Adrenal gland (tissue), 12 donors: ENCODE measurements around the gene SLC22A4. TPM values are rescaled to one million over a fixed set of nuclear protein-coding genes. Genes with fewer than 3 reads are reported as not detected.

Experiments used
- DNase-seq, 7 donors: peaks; one replicate each; pipeline ENCODE4 v3.0.0-alpha.2; 2019 to 2020
- H3K27ac ChIP-seq, 5 donors: fragments of 200-600 bp; sonication (generic) in 4 of 5; 1 replicate in 3 of 5; 2 replicates in 2 of 5; pipeline versions ENCODE4 v1.5.1 to v1.8.0; 2016 to 2020; ENCODE audit warnings: mild to moderate bottlenecking in 1 of 5
- H3K27me3 ChIP-seq: fragments of 200-600 bp; 2 replicates; pipeline ENCODE4 v1.8.0; 2021
- H3K36me3 ChIP-seq, 2 donors: fragments of 200-600 bp; replicated peaks in 1 of 2; 1 replicate in 1 of 2; 2 replicates in 1 of 2; pipeline versions ENCODE4 v1.5.1 to v1.8.0; 2018 to 2022
- H3K4me1 ChIP-seq, 2 donors: fragments of 200-600 bp; replicated peaks in 1 of 2; 1 replicate in 1 of 2; 2 replicates in 1 of 2; pipeline versions ENCODE4 v1.5.1 to v1.8.0; 2018 to 2021
- H3K4me3 ChIP-seq, 4 donors: fragments of 200-600 bp; sonication (generic) in 3 of 4; one replicate each; pipeline ENCODE4 v1.5.1; 2016 to 2018
- H3K9me3 ChIP-seq, 3 donors: fragments of 200-600 bp; sonication (generic) in 1 of 3; replicated peaks in 1 of 3; 1 replicate in 2 of 3; 2 replicates in 1 of 3; pipeline versions ENCODE4 v1.5.1 to v1.8.0; 2016 to 2021
- CTCF ChIP-seq, 6 experiments: fragments of 450-650 bp in 4 of 6; fragments of 200-600 bp in 2 of 6; sonication (generic) in 1 of 6; IDR thresholded peaks; 1 replicate in 5 of 6; 2 replicates in 1 of 6; pipeline versions ENCODE4 v1.5.1 to v1.8.0; 2016 to 2021; ENCODE audit warnings: antibody characterized with exemption in 6 of 6, mild to moderate bottlenecking in 2 of 6, moderate library complexity in 1 of 6
- POLR2A ChIP-seq, 2 donors: fragments of 450-650 bp; IDR thresholded peaks; one replicate each; pipeline ENCODE4 v1.6.1; 2017; ENCODE audit warnings: antibody characterized with exemption in 2 of 2, mild to moderate bottlenecking in 2 of 2, moderate library complexity in 1 of 2
- WGBS, 4 donors: extraction: QIAGEN DNeasy Blood & Tissue Kit in 2 of 4; methylation state at CpG; one replicate each; pipeline versions ENCODE4 v1.1.5 to v1.1.7; 2013 to 2017; 5-methylcytosine and 5-hydroxymethylcytosine counted together
- intact Hi-C, 2 donors: fragments of 100-400 bp; cut with DNase I; formaldehyde crosslinking; loops; one replicate each; pipeline versions ENCODE4 v1.14.1 to v1.15.0; 2022 to 2023
- polyA plus RNA-seq, 3 donors: library from polyadenylated mRNA; stranded (reverse); fragments of 200-250 nt in 2 of 3; fragments of 350-450 nt in 1 of 3; fragmentation: Illumina TruSeq in 1 of 3; extraction: RNeasy Lipid Tissue Mini Kit (QIAGEN cat#74804) in 1 of 3; gene quantifications; one replicate each; pipeline ENCODE4 v1.2.3, GENCODE V29; 2013 to 2014
- total RNA-seq, 9 donors: library from RNA; depleted of rRNA in 4 of 9; stranded (reverse); fragments of >200 nt in 4 of 9; fragments of 120-200 nt in 1 of 9; fragmentation: NEBNext Ultra II Directional in 1 of 9; extraction: Animal tissue kit (Norgen Biotek cat#: 25700) in 1 of 9; gene quantifications; one replicate each; pipeline versions ENCODE4 v1.1.0 to v1.2.4, GENCODE V29; 2013 to 2023
- donor health status: healthy with polysubstance abuse.
- donor health status: Bipolar disorder and iron deficiency.
- donor health status: DM: yes; HTN: yes; CAD: no.
- donor health status: DM: no; HTN: no; CAD: no.
- donor health status: DM: no; HTN: no; CAD: no.
- donor health status: DM: yes; HTN: yes; CAD: no.

Gene SLC22A4
- total and polyA plus RNA-seq, 12 donors: 1.4 to 8.2 (median 3.2) TPM

DNA sequence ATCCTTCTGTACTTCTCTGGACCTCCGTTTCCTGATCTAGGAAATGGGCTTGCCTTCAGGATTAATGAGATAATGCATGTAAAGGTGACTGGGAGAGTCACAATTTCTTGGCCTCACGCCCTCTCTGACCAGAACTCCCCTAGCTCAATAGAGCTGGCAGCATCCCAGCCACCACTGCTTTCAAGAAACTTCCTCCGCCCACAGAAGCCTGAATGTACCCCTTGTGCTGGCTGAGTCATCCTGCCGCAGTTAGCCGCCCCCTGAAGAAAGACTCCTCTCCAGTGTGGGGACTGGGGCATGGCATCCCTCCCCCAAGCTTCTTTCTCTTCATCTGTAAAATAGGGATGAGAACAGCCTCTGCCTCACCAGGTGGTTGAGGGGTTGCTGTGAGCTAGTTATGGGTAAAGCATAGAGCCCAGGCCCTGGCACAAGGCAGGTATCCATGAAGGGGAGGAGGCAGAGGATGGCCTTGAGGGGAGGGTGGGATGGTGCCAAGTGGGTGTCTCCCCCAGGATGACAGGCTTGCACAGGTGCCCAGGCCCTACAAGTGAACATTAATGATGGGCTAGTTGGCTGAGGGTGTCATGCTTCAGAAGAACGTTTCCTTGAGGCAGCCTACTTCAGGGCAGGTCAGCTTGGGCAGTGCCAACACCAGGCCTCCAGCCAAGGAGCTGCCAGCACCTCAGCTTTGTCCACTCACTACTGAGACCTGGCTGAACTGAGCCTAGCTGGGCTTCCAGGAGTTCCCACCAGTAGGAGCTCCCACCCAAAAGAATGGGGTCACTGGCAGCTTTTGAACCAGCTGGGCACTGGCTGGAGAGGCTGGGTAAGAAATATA lies 33.3 kb upstream of the SLC22A4 start:
- Histone ChIP-seq H3K27ac (peak overlapping the region in 2 of 5 donors; percentile 4 to 87), H3K4me1 (peaks cover 7 to 23% of the 10 kb centered on the region in 2 donors), H3K4me3 (no peak overlapping the region), H3K36me3 (no peaks in the 10 kb centered on the region), H3K9me3 (no peaks in the 10 kb centered on the region), H3K27me3 (no peaks in the 10 kb centered on the region)
- peak; percentile 12 to 83 (median 49) for DNase-seq
- TF ChIP-seq CTCF (IDR thresholded peaks at IDR 0.05) (no peak), POLR2A (IDR thresholded peaks at IDR 0.05) (no peak)
- 36 to 43% (median 37%) methylated on average over 6 of the region's 6 CpGs for WGBS, 4 donors
- intact Hi-C loops: no loop called here

DNA sequence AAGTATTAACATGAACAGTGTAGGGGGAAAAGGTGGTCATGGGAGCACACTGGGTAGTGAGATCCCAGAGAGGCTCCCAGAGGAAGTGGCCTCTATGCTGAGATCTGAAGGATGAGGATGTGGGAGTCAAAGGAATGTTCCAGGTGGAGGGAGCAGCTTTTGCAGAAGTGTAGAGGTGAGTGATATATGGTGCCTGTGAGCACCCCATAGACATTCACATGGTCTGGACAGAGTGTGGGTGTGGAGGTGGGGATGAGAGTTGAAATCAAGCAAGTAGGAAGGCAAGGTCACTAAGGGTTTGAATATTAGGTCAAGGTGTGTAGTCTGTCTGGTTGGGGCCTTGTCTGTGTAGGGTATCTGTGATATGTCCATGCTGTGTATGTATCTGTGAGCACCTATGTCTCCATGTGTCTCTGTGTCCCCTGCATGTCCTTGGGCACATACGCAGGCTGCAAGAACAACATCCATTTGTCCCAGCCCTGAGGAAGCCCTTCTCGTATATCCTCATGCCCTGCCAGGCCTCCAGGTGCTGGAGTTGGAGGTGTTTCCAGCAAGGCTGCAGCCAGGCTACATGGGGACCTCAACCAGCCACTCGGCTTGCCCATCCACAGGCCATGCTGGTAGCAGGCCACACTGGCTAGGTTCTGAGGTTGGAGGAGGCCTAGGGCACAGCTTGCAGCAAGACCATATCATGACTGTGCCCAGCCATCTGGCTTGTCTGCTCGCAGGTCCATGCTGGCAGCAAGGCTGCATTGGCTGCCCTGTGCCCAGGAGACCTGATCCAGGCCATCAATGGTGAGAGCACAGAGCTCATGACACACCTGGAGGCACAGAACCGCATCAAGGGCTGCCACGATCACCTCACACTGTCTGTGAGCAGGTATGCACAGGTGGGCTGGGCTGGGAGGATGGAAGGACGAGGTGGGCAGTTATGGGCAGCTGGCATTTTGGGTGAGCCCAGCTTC lies 32.0 kb upstream of the SLC22A4 start:
- TF ChIP-seq POLR2A (IDR thresholded peaks at IDR 0.05) (no peak), CTCF (IDR thresholded peaks at IDR 0.05) (no peak)
- H3K4me1 ChIP-seq: peaks cover 7 to 23% of the 10 kb centered on the region in 2 donors
- no peak overlapping the region for H3K27ac ChIP-seq
- intact Hi-C loops: no loop called here
- no peaks in the 10 kb centered on the region for H3K36me3 ChIP-seq
- H3K4me3 ChIP-seq: no peak overlapping the region
- H3K27me3 ChIP-seq: no peaks in the 10 kb centered on the region
- WGBS, 4 donors: 92 to 100% (median 93%) methylated on average over 2 to 7 of the region's 7 CpGs
- DNase-seq: peak in 5 of 7 donors; percentile 0 to 49 (median 13)
- no peaks in the 10 kb centered on the region for H3K9me3 ChIP-seq

DNA sequence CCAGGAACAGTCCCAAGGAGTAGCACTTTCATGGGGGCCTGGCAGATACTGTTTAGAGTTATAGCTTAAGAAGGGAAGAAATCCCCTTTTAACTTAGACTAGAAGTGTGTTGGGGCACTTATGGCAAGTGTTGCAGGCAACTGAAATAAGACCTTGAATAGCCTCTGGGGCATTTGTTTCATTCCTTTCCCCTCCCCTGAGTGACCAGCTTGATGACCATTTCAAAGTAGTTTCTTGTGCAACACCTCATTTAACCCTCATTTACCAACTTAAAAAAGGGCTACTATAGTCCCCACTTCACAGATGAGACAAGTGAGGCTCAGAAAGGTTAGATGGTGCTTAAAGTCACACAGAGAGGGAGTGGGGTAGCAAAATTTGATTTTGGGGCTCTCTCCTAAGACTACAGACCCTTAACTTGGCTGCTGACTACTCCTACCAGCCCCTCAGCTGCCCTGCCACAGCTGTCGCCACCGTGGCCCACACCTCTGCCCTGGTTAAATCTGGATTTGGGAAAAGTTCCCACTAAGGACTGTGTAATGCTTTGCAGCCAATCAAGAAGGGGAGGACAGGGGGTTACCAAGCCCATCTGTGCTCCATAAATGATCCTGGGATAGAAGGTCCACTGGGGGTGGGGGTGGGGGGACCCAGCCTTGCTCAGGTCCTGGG lies 31.2 kb upstream of the SLC22A4 start:
- Histone ChIP-seq H3K4me1 (peaks cover 7 to 23% of the 10 kb centered on the region in 2 donors), H3K4me3 (no peak overlapping the region), H3K27ac (peak overlapping the region in 3 of 5 donors; percentile 13 to 82 (median 74)), H3K9me3 (no peaks in the 10 kb centered on the region), H3K36me3 (no peaks in the 10 kb centered on the region), H3K27me3 (no peaks in the 10 kb centered on the region)
- WGBS, 4 donors: 94 to 100% (median 98%) methylated on average over 2 of the region's 2 CpGs
- TF ChIP-seq POLR2A (IDR thresholded peaks at IDR 0.05) (no peak), CTCF (IDR thresholded peaks at IDR 0.05) (no peak)
- DNase-seq: no peak
- intact Hi-C loops: no loop called here
